Adrenal gland (tissue), 5 donors: ENCODE results near the gene RBL1.

ENCODE experiments used
- CTCF ChIP-seq, 6 experiments: fragments of 450-650 bp in 4 of 6; fragments of 200-600 bp in 2 of 6; sonication (generic) in 1 of 6; IDR thresholded peaks; 1 replicate in 5 of 6; 2 replicates in 1 of 6; pipeline versions ENCODE4 v1.5.1 to v1.8.0; 2016 to 2021; ENCODE audit warnings: antibody characterized with exemption in 6 of 6, mild to moderate bottlenecking in 2 of 6, moderate library complexity in 1 of 6
- POLR2A ChIP-seq, 2 donors: fragments of 450-650 bp; IDR thresholded peaks; one replicate each; pipeline ENCODE4 v1.6.1; 2017; ENCODE audit warnings: antibody characterized with exemption in 2 of 2, mild to moderate bottlenecking in 2 of 2, moderate library complexity in 1 of 2
- donor health status: DM: no; HTN: no; CAD: no.

GRCh38 chr20:36957875-36958667, 137.7 kb downstream of the RBL1 start:
- TF ChIP-seq CTCF (IDR thresholded peaks at IDR 0.05) (no peak), POLR2A (IDR thresholded peaks at IDR 0.05) (no peak)
